ENCODE results near the gene ITGB7. TPM values are rescaled to one million over a fixed set of nuclear protein-coding genes. Genes with fewer than 3 reads are reported as not detected.

Gene ITGB7
- total and polyA plus RNA-seq, 9 donors: 0.27 to 1.4 (median 0.80) TPM

GRCh38 chr12:53230108-53230845, 23.2 kb upstream of the ITGB7 start:
- H3K36me3 ChIP-seq (ENCODE audit: control insufficient read depth, insufficient read depth, low read length): no peaks in the 10 kb centered on the region
- peaks cover 36% of the 10 kb centered on the region for H3K4me1 ChIP-seq (ENCODE audit: control insufficient read depth, insufficient read depth, low read length)
- H3K4me3 ChIP-seq (ENCODE audit: low read length): no peak overlapping the region
- no peak for DNase-seq
- H3K27me3 ChIP-seq (ENCODE audit: control insufficient read depth, insufficient read depth, low read length): peaks cover 5% of the 10 kb centered on the region
- no peaks in the 10 kb centered on the region for H3K9me3 ChIP-seq (replicated peaks; ENCODE audit: control insufficient read depth, low read depth, low read length)
- 32% methylated on average over 3 of the region's 10 CpGs for WGBS (ENCODE audit: insufficient coverage)
- no peak overlapping the region for H3K27ac ChIP-seq (ENCODE audit: low read length)

DNA sequence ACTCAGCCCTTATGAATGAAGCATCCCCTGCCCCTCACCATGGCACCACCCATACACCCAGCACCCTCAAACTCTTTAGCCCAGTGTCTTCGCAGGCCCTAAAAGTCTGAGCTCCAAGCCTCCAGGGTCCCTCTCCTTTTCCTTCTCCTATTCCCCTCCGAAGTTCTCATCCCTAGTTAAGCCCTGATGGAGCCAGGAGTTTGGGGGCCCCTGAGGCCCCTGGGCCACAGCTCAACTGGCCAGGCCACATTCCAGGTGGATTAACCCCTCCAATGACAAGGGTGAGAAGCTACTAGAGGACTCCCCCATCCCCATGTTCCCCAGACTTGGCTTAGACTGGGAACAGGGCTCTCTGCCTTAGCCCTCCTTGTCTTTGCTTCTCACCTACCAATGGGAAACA, 22.4 kb upstream of the ITGB7 start:
- H3K27ac ChIP-seq (ENCODE audit: low read length): no peak overlapping the region
- H3K4me1 ChIP-seq (ENCODE audit: control insufficient read depth, insufficient read depth, low read length): peaks cover 39% of the 10 kb centered on the region
- no peak for DNase-seq
- H3K4me3 ChIP-seq (ENCODE audit: low read length): no peak overlapping the region
- H3K36me3 ChIP-seq (ENCODE audit: control insufficient read depth, insufficient read depth, low read length): no peaks in the 10 kb centered on the region
- H3K27me3 ChIP-seq (ENCODE audit: control insufficient read depth, insufficient read depth, low read length): peaks cover 5% of the 10 kb centered on the region
- H3K9me3 ChIP-seq (replicated peaks; ENCODE audit: control insufficient read depth, low read depth, low read length): no peaks in the 10 kb centered on the region
- WGBS (ENCODE audit: insufficient coverage): 73% methylated on average over 2 of the region's 2 CpGs

- no peak for DNase-seq
- Histone ChIP-seq H3K27me3 (ENCODE audit: control insufficient read depth, insufficient read depth, low read length) (peaks cover 5% of the 10 kb centered on the region), H3K27ac (ENCODE audit: low read length) (no peak overlapping the region), H3K36me3 (ENCODE audit: control insufficient read depth, insufficient read depth, low read length) (no peaks in the 10 kb centered on the region), H3K9me3 (replicated peaks; ENCODE audit: control insufficient read depth, low read depth, low read length) (no peaks in the 10 kb centered on the region), H3K4me3 (ENCODE audit: low read length) (no peak overlapping the region), H3K4me1 (ENCODE audit: control insufficient read depth, insufficient read depth, low read length) (peaks cover 39% of the 10 kb centered on the region)
- WGBS (ENCODE audit: insufficient coverage): no CpG with 5 or more reads among the region's 1 CpG
Measured at GRCh38 chr12:53227836-53228235, 20.8 kb upstream of the ITGB7 start.

GRCh38 chr12:53227341-53227740, 20.3 kb upstream of the ITGB7 start:
- 91% methylated on average over 9 of the region's 11 CpGs for WGBS (ENCODE audit: insufficient coverage)
- no peak overlapping the region for H3K4me3 ChIP-seq (ENCODE audit: low read length)
- H3K27ac ChIP-seq (ENCODE audit: low read length): no peak overlapping the region
- H3K36me3 ChIP-seq (ENCODE audit: control insufficient read depth, insufficient read depth, low read length): no peaks in the 10 kb centered on the region
- H3K27me3 ChIP-seq (ENCODE audit: control insufficient read depth, insufficient read depth, low read length): peaks cover under 1% of the 10 kb centered on the region
- H3K4me1 ChIP-seq (ENCODE audit: control insufficient read depth, insufficient read depth, low read length): peaks cover 39% of the 10 kb centered on the region
- no peak for DNase-seq
- no peaks in the 10 kb centered on the region for H3K9me3 ChIP-seq (replicated peaks; ENCODE audit: control insufficient read depth, low read depth, low read length)

DNA sequence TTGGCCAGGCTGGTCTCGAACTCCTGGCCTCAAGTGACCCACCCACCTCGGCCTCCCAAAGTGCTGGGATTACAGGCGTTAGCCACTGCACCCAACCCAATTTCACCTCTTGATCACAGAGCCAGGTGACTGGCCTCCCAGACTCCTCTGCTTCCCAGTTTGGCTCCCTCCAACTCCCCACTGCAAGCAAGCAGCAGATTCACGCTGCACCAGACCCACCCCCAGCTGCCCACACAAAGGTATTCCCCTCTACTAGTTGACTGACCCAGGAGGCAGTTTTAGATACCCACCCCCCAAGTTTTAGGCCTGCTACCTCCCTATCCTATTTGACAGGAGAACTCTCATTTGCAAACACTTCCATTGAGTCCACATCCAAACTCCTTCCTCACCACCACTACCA, 19.8 kb upstream of the ITGB7 start:
- Histone ChIP-seq H3K4me1 (ENCODE audit: control insufficient read depth, insufficient read depth, low read length) (peaks cover 41% of the 10 kb centered on the region), H3K9me3 (replicated peaks; ENCODE audit: control insufficient read depth, low read depth, low read length) (no peaks in the 10 kb centered on the region), H3K27ac (ENCODE audit: low read length) (no peak overlapping the region), H3K36me3 (ENCODE audit: control insufficient read depth, insufficient read depth, low read length) (no peaks in the 10 kb centered on the region), H3K4me3 (ENCODE audit: low read length) (no peak overlapping the region), H3K27me3 (ENCODE audit: control insufficient read depth, insufficient read depth, low read length) (no peaks in the 10 kb centered on the region)
- 90% methylated on average over 3 of the region's 4 CpGs for WGBS (ENCODE audit: insufficient coverage)
- DNase-seq: no peak

- Histone ChIP-seq H3K4me1 (ENCODE audit: control insufficient read depth, insufficient read depth, low read length) (peaks cover 36% of the 10 kb centered on the region), H3K36me3 (ENCODE audit: control insufficient read depth, insufficient read depth, low read length) (no peaks in the 10 kb centered on the region), H3K27me3 (ENCODE audit: control insufficient read depth, insufficient read depth, low read length) (no peaks in the 10 kb centered on the region), H3K4me3 (ENCODE audit: low read length) (no peak overlapping the region), H3K9me3 (replicated peaks; ENCODE audit: control insufficient read depth, low read depth, low read length) (no peaks in the 10 kb centered on the region), H3K27ac (ENCODE audit: low read length) (peak overlapping the region; percentile 42)
- 86% methylated on average over 2 of the region's 10 CpGs for WGBS (ENCODE audit: insufficient coverage)
- DNase-seq: peak; percentile 37
Measured at GRCh38 chr12:53225635-53226424, 18.8 kb upstream of the ITGB7 start.

- Histone ChIP-seq H3K27ac (ENCODE audit: low read length) (peak overlapping the region; percentile 37), H3K4me1 (ENCODE audit: control insufficient read depth, insufficient read depth, low read length) (peaks cover 36% of the 10 kb centered on the region)
- peak; percentile 69 for DNase-seq
Measured at GRCh38 chr12:53224897-53225634, 18.0 kb upstream of the ITGB7 start.

DNA sequence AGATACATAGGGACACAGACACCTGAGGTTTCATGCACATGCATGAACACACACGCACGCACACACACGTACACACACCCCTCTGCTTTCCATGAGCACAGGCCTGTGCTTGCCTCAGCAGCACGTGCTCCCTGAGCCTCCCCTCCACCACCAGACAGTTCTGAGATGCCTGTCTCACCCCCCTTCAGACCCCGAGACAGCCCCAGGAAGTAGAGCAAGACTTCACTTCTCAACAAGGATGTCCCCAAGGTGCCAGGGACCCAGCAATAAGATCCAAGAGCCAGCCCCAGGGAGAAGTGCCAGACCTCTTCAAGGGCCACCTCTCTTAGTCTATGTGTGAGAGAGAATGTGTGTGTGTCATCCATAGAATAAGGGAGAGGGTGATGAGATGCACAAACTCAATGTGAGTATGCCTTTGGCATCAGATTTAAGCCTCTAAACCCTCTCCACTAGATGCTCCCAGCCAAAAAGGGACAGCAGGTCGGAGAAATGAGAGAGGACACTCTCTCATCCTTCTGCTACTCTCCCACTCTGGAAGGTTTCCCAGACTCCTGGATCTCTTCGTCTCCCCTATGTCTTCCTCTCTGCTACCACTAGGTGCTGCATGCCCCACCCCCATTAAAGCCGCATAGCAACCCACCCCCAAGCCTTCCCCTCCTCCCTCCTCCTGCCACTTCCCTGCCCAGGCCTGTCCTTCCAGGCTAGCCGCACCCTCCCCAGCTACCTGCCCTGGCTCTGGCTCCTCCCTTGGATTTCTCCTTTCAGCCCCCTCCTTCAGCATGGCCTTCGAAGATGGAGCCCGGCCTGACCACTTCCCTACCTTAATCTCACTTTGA, 17.2 kb upstream of the ITGB7 start:
- DNase-seq: peak; percentile 75
- 33% methylated on average over 10 of the region's 11 CpGs for WGBS (ENCODE audit: insufficient coverage)

More at GRCh38 chr12:53224897-53225634, 18.0 kb upstream of the ITGB7 start:
- Histone ChIP-seq H3K27me3 (ENCODE audit: control insufficient read depth, insufficient read depth, low read length) (no peaks in the 10 kb centered on the region), H3K4me3 (ENCODE audit: low read length) (no peak overlapping the region), H3K36me3 (ENCODE audit: control insufficient read depth, insufficient read depth, low read length) (no peaks in the 10 kb centered on the region), H3K9me3 (replicated peaks; ENCODE audit: control insufficient read depth, low read depth, low read length) (no peaks in the 10 kb centered on the region)
- 57% methylated on average over 7 of the region's 10 CpGs for WGBS (ENCODE audit: insufficient coverage)

GRCh38 chr12:53223389-53224060, 16.5 kb upstream of the ITGB7 start:
- Histone ChIP-seq H3K27me3 (ENCODE audit: control insufficient read depth, insufficient read depth, low read length) (no peaks in the 10 kb centered on the region), H3K4me3 (ENCODE audit: low read length) (no peak overlapping the region), H3K27ac (ENCODE audit: low read length) (peak overlapping the region; percentile 89), H3K4me1 (ENCODE audit: control insufficient read depth, insufficient read depth, low read length) (peaks cover 47% of the 10 kb centered on the region), H3K9me3 (replicated peaks; ENCODE audit: control insufficient read depth, low read depth, low read length) (no peaks in the 10 kb centered on the region), H3K36me3 (ENCODE audit: control insufficient read depth, insufficient read depth, low read length) (no peaks in the 10 kb centered on the region)
- WGBS (ENCODE audit: insufficient coverage): 3% methylated on average over 8 of the region's 16 CpGs
- peak; percentile 74 for DNase-seq

More for the DNA sequence above, 17.2 kb upstream of the ITGB7 start:
- peaks cover 42% of the 10 kb centered on the region for H3K4me1 ChIP-seq (ENCODE audit: control insufficient read depth, insufficient read depth, low read length)
- H3K27me3 ChIP-seq (ENCODE audit: control insufficient read depth, insufficient read depth, low read length): no peaks in the 10 kb centered on the region
- H3K27ac ChIP-seq (ENCODE audit: low read length): peak overlapping the region; percentile 50
- H3K4me3 ChIP-seq (ENCODE audit: low read length): no peak overlapping the region
- no peaks in the 10 kb centered on the region for H3K9me3 ChIP-seq (replicated peaks; ENCODE audit: control insufficient read depth, low read depth, low read length)
- no peaks in the 10 kb centered on the region for H3K36me3 ChIP-seq (ENCODE audit: control insufficient read depth, insufficient read depth, low read length)
